HG03442 (cell line): ENCODE data around the gene SYNPO2L.
"Not testable (repeated sequence)": the region's sequence is repeated elsewhere in the genome, so short reads cannot be mapped to it uniquely, and the experiment has no call there.

ENCODE experiments used
- ATAC-seq: cut with Tn5 transposase; IDR thresholded peaks from one replicate; pipeline ENCODE4 v1.9.1; 2021; ENCODE audit warnings: mild to moderate bottlenecking, moderate library complexity; ENCODE audit not compliant: unreplicated experiment

Gene SYNPO2L

DNA sequence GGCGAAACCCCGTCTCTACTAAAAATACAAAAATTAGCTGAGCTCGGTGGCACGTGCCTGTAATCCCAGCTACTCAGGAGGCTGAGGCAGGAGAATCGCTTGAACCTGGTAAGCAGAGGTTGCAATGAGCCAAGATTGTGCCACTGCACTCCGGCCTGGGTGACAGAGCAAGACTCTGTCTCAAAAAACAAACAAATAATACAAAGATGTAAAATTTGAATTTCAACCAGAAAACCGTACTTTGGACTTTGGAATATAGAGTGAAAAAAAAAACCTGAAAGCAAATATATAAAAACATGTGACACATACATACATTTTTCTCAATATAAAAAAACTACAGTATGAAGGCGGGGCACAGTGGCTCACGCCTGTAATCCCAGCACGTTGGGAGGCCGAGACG lies 34.9 kb downstream of the SYNPO2L start:
- ATAC-seq = not testable (repeated sequence)

DNA sequence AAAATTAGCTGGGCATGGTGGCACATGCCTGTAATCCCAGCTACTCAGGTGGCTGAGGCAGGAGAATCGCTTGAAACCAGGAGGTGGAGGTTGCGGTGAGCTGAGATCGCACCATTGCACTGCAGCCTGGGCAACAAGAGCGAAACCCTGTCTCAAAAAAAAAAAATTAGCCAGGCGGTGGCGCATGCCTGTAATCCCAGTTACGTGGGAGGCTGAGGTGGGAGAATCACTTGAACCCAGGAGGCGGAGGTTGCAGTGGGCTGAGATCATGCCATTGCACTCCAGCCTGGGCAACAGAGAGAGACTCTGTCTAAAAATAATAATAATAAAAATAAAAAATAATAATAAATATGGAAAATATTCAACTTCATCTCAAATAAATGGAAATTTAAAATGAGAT lies 38.7 kb downstream of the SYNPO2L start:
- not testable (repeated sequence) for ATAC-seq

DNA sequence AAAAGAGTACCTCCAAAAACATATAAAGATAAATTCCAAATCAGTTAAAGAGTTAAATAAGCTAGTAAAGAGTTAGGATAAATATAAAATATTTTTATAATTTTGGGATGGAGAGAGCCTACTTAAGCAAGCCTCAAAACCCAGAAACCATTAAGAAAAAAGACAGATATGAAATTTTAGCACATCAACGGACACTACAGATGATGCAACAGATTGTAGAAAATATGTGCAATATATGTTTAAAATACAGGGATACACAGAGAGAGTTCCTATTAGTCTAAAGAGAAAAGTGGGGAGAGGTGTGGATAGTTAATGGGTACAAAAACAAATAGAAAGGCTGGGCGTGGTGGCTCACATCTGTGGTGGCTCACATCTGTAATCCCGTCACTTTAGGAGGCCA lies 41.1 kb downstream of the SYNPO2L start:
- ATAC-seq = no peak

DNA sequence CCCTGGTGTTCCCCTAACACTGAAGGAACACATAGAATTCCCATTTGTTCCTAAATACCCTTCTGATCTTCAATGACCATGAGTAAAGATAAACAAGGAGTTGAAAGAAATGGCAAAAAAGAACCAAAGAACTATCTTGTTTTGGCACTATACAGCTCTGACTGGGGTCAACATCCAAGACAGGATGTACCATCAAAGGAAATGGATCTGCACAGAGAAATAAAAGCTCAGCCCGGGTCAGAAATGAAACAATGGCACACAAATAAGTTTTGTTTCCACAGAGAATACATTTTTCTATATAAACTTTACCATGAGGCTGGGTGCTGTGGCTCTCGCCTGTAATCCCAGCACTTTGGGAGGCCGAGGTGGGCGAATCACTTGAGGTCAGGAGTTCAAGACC lies 46.7 kb downstream of the SYNPO2L start:
- no peak for ATAC-seq

DNA sequence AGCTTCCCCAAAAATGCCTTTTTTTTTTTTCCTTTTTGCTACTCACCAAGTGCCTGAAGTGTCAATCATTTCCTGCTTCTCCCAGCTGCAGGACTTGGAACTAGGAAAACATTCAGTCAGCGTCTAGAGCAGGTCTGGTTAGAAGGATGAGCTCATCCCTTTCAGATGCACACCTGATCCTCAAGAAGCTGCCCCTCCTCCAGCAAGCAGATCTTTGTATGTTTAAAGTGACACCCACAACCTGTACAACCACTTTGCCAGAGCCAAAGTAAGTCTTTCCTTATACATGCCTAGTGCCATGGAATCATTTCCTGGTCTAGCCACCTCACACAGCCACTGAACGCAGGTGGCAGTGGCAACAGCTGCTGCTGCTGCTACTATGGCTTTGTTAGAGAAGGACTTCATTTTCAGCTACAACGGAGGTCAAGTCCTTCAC lies 54.3 kb downstream of the SYNPO2L start:
- no peak for ATAC-seq

DNA sequence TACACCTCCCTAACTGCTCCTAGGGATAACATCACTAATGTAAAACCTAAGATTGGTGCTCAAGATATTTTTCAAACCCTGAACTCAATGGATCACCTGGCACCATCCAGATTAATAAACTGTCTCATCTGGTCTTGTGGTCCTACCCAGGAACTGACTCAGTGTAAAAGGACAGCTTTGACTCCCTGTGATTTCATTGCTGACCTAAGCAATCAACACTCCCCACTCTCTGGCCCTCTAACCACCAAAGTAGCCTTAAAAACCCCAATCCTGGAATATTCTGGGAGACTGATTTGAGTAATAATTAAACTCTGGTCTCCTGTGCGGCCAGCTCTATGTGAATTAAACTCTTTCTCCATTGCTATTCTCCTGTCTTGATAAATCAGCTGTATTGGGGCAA lies 58.5 kb downstream of the SYNPO2L start:
- ATAC-seq = no peak
